Measurements from ENCODE around the gene GUCY1B1. TPM values are rescaled to one million over a fixed set of nuclear protein-coding genes. Genes with fewer than 3 reads are reported as not detected.

Gene GUCY1B1
- polyA plus RNA-seq, 1 donor (not counting 4 experiments of a cell fraction or from before 2014, with no cell fraction given), result 0.05 TPM

GRCh38 chr4:155761047-155761446 is 2.2 kb downstream of the GUCY1B1 start:
- no peaks in the 10 kb centered on the region for H4K20me1 ChIP-seq (ENCODE audit: control insufficient read depth, extremely low read depth, insufficient read depth, low read length)
- H3K79me2 ChIP-seq (ENCODE audit: control insufficient read depth, insufficient read depth, low read length), result no peaks in the 10 kb centered on the region
- DNase-seq (ENCODE audit: low read depth, low spot score), result no peak
- H3K4me2 ChIP-seq (ENCODE audit: control insufficient read depth, extremely low read depth, insufficient read depth, low read depth, low read length), result no peak overlapping the region
- no peak overlapping the region for H3K4me3 ChIP-seq (ENCODE audit: control insufficient read depth in 2 of 3, extremely low read depth in 1 of 3, insufficient read depth in 2 of 3, low read depth in 1 of 3, low read length in 3 of 3)
- no peak overlapping the region for H3K9ac ChIP-seq (ENCODE audit: control insufficient read depth, extremely low read depth, insufficient read depth, low read length)
- H3K9me1 ChIP-seq (ENCODE audit: control insufficient read depth, extremely low read depth, insufficient read depth, low read length), result no peaks in the 10 kb centered on the region
- peaks cover 18% of the 10 kb centered on the region for H3K27me3 ChIP-seq (ENCODE audit: control insufficient read depth, extremely low read depth, insufficient read depth, low read length)
- H3K36me3 ChIP-seq (ENCODE audit: control insufficient read depth in 2 of 2, extremely low read depth in 1 of 2, insufficient read depth in 2 of 2, low read length in 2 of 2), result no peaks in the 10 kb centered on the region
- no peak for TF ChIP-seq CTCF (optimal IDR thresholded peaks at IDR 0.05 in 1 of 3, IDR thresholded peaks at IDR 0.05 in 1 of 3, conservative IDR thresholded peaks at IDR 0.05 in 1 of 3; ENCODE audit: extremely low read depth in 1 of 3, insufficient read depth in 2 of 3, low read length in 3 of 3)
- no peak for TF ChIP-seq EZH2 (IDR thresholded peaks at IDR 0.05; ENCODE audit: low read length)
- no peak overlapping the region for H2AFZ ChIP-seq (ENCODE audit: control insufficient read depth, low read length)
- FAIRE-seq, result no peak
- no peak overlapping the region for H3K27ac ChIP-seq (ENCODE audit: control insufficient read depth, insufficient read depth, low read length)
- H3K4me1 ChIP-seq (ENCODE audit: control insufficient read depth, extremely low read depth, insufficient read depth, low read length), result no peaks in the 10 kb centered on the region
- H3K9me3 ChIP-seq (ENCODE audit: control insufficient read depth, low read depth, low read length), result no peaks in the 10 kb centered on the region
- dilution Hi-C loops (cut with MboI; ENCODE audit: extremely low pct_ligation_motif_present, low sequenced_read_pairs), result no loop called here

DNA sequence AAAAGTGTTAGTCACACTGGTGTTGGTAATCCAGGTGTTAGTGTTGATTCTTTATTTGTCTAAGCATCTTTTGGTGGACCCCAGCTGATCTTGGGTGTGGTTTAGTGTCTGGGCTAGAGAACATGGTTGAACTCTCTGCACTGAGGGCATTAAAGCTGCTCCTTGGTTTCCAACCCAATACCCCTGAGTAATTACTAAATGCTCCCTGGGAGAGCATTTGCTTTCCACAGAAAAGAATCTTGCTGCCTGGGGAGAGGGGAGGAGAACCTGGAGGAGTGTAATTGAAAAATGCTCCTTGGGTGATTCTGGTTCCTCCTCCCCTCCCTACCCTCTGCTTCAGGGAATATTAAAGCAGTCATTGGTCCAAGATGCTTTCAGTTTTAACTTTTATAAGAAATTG is 3.1 kb downstream of the GUCY1B1 start:
- no peaks in the 10 kb centered on the region for H3K4me1 ChIP-seq (ENCODE audit: control insufficient read depth, extremely low read depth, insufficient read depth, low read length)
- peaks cover 18% of the 10 kb centered on the region for H3K27me3 ChIP-seq (ENCODE audit: control insufficient read depth, extremely low read depth, insufficient read depth, low read length)
- H3K4me3 ChIP-seq (ENCODE audit: control insufficient read depth in 2 of 3, extremely low read depth in 1 of 3, insufficient read depth in 2 of 3, low read depth in 1 of 3, low read length in 3 of 3), result no peak overlapping the region
- no peak overlapping the region for H3K4me2 ChIP-seq (ENCODE audit: control insufficient read depth, extremely low read depth, insufficient read depth, low read depth, low read length)
- no peak overlapping the region for H3K9ac ChIP-seq (ENCODE audit: control insufficient read depth, extremely low read depth, insufficient read depth, low read length)
- no peaks in the 10 kb centered on the region for H3K9me3 ChIP-seq (ENCODE audit: control insufficient read depth, low read depth, low read length)
- H3K9me1 ChIP-seq (ENCODE audit: control insufficient read depth, extremely low read depth, insufficient read depth, low read length), result no peaks in the 10 kb centered on the region
- no peak for TF ChIP-seq EZH2 (IDR thresholded peaks at IDR 0.05; ENCODE audit: low read length)
- H4K20me1 ChIP-seq (ENCODE audit: control insufficient read depth, extremely low read depth, insufficient read depth, low read length), result no peaks in the 10 kb centered on the region
- dilution Hi-C loops (cut with MboI; ENCODE audit: extremely low pct_ligation_motif_present, low sequenced_read_pairs), result no loop called here
- no peak overlapping the region for H2AFZ ChIP-seq (ENCODE audit: control insufficient read depth, low read length)
- no peaks in the 10 kb centered on the region for H3K79me2 ChIP-seq (ENCODE audit: control insufficient read depth, insufficient read depth, low read length)
- no peak for DNase-seq (ENCODE audit: low read depth, low spot score)
- FAIRE-seq, result no peak
- no peak overlapping the region for H3K27ac ChIP-seq (ENCODE audit: control insufficient read depth, insufficient read depth, low read length)
- H3K36me3 ChIP-seq (ENCODE audit: control insufficient read depth in 2 of 2, extremely low read depth in 1 of 2, insufficient read depth in 2 of 2, low read length in 2 of 2), result no peaks in the 10 kb centered on the region

GRCh38 chr4:155762334-155762733 is 3.5 kb downstream of the GUCY1B1 start:
- no peaks in the 10 kb centered on the region for H3K79me2 ChIP-seq (ENCODE audit: control insufficient read depth, insufficient read depth, low read length)
- dilution Hi-C loops (cut with MboI; ENCODE audit: extremely low pct_ligation_motif_present, low sequenced_read_pairs), result no loop called here
- H4K20me1 ChIP-seq (ENCODE audit: control insufficient read depth, extremely low read depth, insufficient read depth, low read length), result no peaks in the 10 kb centered on the region
- no peak overlapping the region for H3K9ac ChIP-seq (ENCODE audit: control insufficient read depth, extremely low read depth, insufficient read depth, low read length)
- H3K4me3 ChIP-seq (ENCODE audit: control insufficient read depth in 2 of 3, extremely low read depth in 1 of 3, insufficient read depth in 2 of 3, low read depth in 1 of 3, low read length in 3 of 3), result no peak overlapping the region
- H3K4me2 ChIP-seq (ENCODE audit: control insufficient read depth, extremely low read depth, insufficient read depth, low read depth, low read length), result no peak overlapping the region
- TF ChIP-seq CTCF (optimal IDR thresholded peaks at IDR 0.05 in 1 of 3, IDR thresholded peaks at IDR 0.05 in 1 of 3, conservative IDR thresholded peaks at IDR 0.05 in 1 of 3; ENCODE audit: extremely low read depth in 1 of 3, insufficient read depth in 2 of 3, low read length in 3 of 3) (no peak), EZH2 (IDR thresholded peaks at IDR 0.05; ENCODE audit: low read length) (no peak)
- H2AFZ ChIP-seq (ENCODE audit: control insufficient read depth, low read length), result no peak overlapping the region
- H3K36me3 ChIP-seq (ENCODE audit: control insufficient read depth in 2 of 2, extremely low read depth in 1 of 2, insufficient read depth in 2 of 2, low read length in 2 of 2), result no peaks in the 10 kb centered on the region
- FAIRE-seq (no peak), DNase-seq (ENCODE audit: low read depth, low spot score) (no peak)
- no peak overlapping the region for H3K27ac ChIP-seq (ENCODE audit: control insufficient read depth, insufficient read depth, low read length)
- H3K9me3 ChIP-seq (ENCODE audit: control insufficient read depth, low read depth, low read length), result no peaks in the 10 kb centered on the region
- no peaks in the 10 kb centered on the region for H3K9me1 ChIP-seq (ENCODE audit: control insufficient read depth, extremely low read depth, insufficient read depth, low read length)
- H3K27me3 ChIP-seq (ENCODE audit: control insufficient read depth, extremely low read depth, insufficient read depth, low read length), result peaks cover 18% of the 10 kb centered on the region
- no peaks in the 10 kb centered on the region for H3K4me1 ChIP-seq (ENCODE audit: control insufficient read depth, extremely low read depth, insufficient read depth, low read length)
